LNCAP (cell line): ENCODE data around the gene RTF1.

Experiments
- CTCF ChIP-seq: fragments of 450-650 bp; IDR thresholded peaks from 2 replicates; pipeline ENCODE4 v1.5.1; 2017; ENCODE audit warnings: mild to moderate bottlenecking

The RTF1 gene

GRCh38 chr15:41476416-41477048 is 59.6 kb downstream of the RTF1 start:
- TF ChIP-seq CTCF, result no peak

- no peak for TF ChIP-seq CTCF
Measured at GRCh38 chr15:41480396-41481140, 63.7 kb downstream of the RTF1 start.

DNA sequence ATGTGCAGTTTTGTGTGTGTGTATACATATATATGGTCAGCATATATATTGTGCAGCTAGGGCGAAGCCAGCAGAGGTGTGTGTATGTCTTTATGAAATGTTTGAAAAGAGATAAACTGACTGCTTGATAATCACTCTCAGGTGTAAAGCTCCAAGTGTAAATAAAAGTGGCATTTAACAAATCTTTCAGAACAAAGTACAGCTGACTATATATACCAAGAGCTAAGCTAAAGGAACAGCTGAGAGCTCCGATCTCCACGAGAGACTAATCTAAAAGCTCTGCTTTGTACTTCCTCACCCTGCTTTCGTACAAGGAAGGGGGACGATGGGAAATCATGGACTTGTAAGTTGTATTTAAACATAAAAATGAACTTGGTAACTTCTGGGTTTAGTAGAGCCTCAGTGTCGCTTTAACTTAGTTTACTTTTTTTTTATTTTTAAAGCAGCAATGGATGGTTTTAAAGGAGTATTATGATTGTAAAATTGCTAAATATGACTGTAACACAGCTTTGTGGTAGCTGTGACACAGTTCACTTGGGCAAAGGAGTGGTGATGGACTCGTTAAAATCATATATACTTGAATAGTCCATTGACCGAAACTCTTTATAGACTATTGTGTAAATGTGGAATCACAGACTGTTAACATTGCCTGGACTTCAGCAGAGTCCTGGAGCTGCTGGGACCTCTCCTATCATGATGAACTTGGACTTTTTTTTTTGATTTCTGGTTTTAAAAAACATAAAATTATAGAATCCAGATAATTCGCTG is 65.4 kb downstream of the RTF1 start:
- no peak for TF ChIP-seq CTCF

GRCh38 chr15:41483115-41483514 is 66.2 kb downstream of the RTF1 start:
- no peak for TF ChIP-seq CTCF

GRCh38 chr15:41483519-41483918 is 66.6 kb downstream of the RTF1 start:
- no peak for TF ChIP-seq CTCF

DNA sequence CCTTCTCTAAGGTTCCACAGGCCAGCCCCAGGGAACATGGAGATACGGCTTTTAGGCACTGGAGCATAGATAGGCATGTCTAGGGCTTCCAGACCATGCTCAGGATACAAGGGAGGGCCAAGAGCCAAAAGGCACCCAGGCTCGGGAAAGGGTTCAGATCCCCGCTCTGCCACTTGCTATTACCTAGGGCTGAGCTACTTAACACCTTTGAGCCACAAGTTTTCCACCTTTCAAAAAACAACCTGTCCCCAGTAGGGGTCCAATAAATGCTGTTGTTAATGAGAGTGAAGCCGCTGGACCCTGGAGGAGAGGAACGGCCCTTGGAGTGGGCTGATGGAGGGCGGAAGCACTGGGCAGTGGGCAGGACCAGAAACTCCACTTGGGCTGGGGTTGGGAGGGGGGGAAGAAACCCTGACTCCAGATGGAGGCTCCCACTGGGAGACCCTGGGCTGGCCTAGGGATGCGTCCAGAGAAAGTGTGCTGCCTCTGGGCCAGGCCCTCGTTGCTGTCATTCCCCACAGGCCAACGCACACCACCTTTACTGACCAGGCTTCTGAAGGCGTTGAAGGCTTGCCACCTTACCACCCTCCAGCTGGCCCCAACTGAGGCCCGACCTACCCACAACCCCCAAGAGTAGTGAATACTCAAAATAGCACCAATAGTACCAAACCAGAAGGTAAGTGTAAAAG is 68.2 kb downstream of the RTF1 start:
- TF ChIP-seq CTCF, result no peak

DNA sequence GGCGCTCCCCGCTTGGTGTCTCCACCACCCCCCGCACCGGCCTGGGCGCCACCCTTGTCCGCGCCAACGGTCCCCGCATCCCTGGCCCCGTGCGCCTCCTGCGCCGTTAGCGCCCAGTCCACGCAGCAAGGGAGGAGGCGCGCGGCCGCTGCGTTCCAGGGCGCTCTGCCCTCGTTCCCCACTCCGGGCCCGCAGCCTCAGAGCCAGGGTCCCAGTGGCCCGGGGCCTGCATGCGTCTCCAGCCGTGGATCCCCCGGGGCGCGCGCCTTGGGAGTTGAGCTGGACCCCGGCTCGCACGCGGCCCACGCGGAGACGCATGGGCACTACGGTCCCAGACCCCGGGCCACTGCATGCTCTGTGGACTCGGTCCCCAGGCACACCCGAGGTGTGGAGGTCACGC is 69.4 kb downstream of the RTF1 start:
- no peak for TF ChIP-seq CTCF
